Mucosa of descending colon (tissue), 3 donors: ENCODE results near the gene BPIFA1. TPM values are rescaled to one million over a fixed set of nuclear protein-coding genes. Genes with fewer than 3 reads are reported as not detected.

Experiments
- ATAC-seq: fragments of 200-7000 bp; cut with Tn5 transposase; one replicate; pipeline ENCODE4 v1.9.1; 2020; ENCODE audit warnings: mild to moderate bottlenecking, moderate library complexity
- DNase-seq, 3 donors: peaks; one replicate each; pipeline ENCODE4 v3.0.0-alpha.2; 2020
- H3K36me3 ChIP-seq: fragments of 200-600 bp; one replicate; pipeline ENCODE4 v1.8.0; 2021; ENCODE audit warnings: low read depth, mild to moderate bottlenecking
- H3K4me1 ChIP-seq: fragments of 200-600 bp; one replicate; pipeline ENCODE4 v1.8.0; 2021; ENCODE audit warnings: low read depth, mild to moderate bottlenecking
- H3K4me3 ChIP-seq: fragments of 200-600 bp; one replicate; pipeline ENCODE4 v1.8.0; 2021; ENCODE audit warnings: mild to moderate bottlenecking
- H3K9me3 ChIP-seq: fragments of 200-600 bp; one replicate; pipeline ENCODE4 v1.8.0; 2021; ENCODE audit warnings: mild to moderate bottlenecking
- intact Hi-C, 2 donors: fragments of 100-400 bp; cut with DNase I in 1 of 2; cut with micrococcal nuclease in 1 of 2; formaldehyde crosslinking; loops; one replicate each; pipeline versions ENCODE4 v1.11.0 to v1.11.1; 2022; cut with DNase I, micrococcal nuclease
- total RNA-seq, 3 donors: library from RNA; stranded (reverse); fragmentation: NEBNext Ultra II Directional in 2 of 3; extraction: Animal tissue kit (Norgen Biotek cat#: 25700) in 2 of 3; gene quantifications; one replicate each; pipeline versions ENCODE4 v1.2.1 to v1.2.4, GENCODE V29; 2021 to 2023
- TF ChIP-seq, protein P1 (sequence below): fragments of 200-600 bp; IDR thresholded peaks from one replicate; pipeline ENCODE4 v1.8.0; 2022; ENCODE audit warnings: antibody characterized with exemption, mild to moderate bottlenecking
- donor health status: DM: no; HTN: no; CAD: no; lungs with moderate emphysema.
- donor health status: DM: no; HTN: no; CAD: no.
- donor health status: DM: no; HTN: yes; CAD: no.

The BPIFA1 gene
- total RNA-seq, 3 donors from 2014 or later, result not detected

DNA sequence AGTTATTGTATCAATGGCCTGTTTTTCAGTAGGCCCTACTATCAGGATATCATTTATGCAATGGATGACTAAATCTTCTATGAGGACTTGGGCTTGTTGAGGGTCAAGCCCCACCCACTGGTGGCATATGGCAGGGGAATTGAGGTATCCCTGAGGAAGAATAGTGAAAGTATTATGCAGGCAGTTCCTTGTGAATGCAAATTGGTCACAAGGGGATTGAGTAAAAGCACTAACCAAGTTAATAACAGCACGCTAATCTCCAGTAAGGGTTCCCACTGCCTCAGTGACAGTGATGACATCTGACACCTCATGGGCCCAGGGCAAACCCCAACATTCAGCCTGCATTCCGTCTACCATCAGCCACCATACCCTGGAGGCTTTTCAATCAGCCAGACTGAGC, 14.9 kb downstream of the BPIFA1 start:
- no peaks in the 10 kb centered on the region for H3K36me3 ChIP-seq
- DNase-seq (no peak), ATAC-seq (no peak)
- TF ChIP-seq, protein P1, sequence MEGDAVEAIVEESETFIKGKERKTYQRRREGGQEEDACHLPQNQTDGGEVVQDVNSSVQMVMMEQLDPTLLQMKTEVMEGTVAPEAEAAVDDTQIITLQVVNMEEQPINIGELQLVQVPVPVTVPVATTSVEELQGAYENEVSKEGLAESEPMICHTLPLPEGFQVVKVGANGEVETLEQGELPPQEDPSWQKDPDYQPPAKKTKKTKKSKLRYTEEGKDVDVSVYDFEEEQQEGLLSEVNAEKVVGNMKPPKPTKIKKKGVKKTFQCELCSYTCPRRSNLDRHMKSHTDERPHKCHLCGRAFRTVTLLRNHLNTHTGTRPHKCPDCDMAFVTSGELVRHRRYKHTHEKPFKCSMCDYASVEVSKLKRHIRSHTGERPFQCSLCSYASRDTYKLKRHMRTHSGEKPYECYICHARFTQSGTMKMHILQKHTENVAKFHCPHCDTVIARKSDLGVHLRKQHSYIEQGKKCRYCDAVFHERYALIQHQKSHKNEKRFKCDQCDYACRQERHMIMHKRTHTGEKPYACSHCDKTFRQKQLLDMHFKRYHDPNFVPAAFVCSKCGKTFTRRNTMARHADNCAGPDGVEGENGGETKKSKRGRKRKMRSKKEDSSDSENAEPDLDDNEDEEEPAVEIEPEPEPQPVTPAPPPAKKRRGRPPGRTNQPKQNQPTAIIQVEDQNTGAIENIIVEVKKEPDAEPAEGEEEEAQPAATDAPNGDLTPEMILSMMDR, result no peak
- H3K4me3 ChIP-seq, result no peak overlapping the region
- intact Hi-C loops, result no loop called here
- H3K4me1 ChIP-seq, result no peaks in the 10 kb centered on the region
- H3K9me3 ChIP-seq, result no peaks in the 10 kb centered on the region

DNA sequence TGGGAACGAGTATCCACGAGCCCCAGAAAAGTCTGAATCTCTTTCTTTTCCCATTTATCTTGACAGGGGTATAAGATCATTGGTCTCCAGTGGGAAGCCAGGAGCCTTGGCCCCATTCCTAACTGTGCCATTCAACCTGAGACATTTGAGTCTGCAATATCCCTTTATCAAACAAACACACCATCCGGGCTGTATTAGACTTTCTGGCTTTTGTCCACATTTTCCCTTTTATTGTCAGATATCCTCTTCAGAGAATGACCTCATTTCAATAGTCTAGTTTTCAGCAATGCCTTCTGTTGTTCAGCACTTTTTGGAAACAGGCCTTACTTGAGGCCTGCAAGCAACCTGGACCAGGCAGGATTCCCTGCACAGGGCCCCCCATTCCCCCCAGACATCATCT, 15.7 kb downstream of the BPIFA1 start:
- DNase-seq, result no peak
- no peak for ATAC-seq
- TF ChIP-seq, protein P1, result no peak
- no peak overlapping the region for H3K4me3 ChIP-seq
- H3K4me1 ChIP-seq, result no peaks in the 10 kb centered on the region
- no peaks in the 10 kb centered on the region for H3K36me3 ChIP-seq
- intact Hi-C loops, result no loop called here
- H3K9me3 ChIP-seq, result no peaks in the 10 kb centered on the region

DNA sequence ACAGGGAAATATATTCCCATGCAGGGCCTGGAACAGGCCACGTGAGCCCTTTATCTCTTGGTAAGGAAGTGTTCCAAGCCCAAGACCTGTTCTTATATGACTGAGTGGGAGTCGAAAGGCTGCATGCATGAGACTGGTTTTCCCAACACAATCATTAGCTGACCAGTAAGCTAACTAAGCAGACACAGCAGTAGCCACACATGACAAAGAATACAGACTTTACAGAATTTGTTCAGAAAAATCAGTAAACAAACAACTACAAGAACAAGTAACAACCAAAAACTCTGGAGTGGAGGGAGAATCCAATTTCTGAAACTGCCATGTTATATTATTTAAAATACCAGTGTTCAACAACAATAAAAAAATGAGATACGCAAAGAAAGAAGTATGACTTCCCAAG, 16.7 kb downstream of the BPIFA1 start:
- H3K4me3 ChIP-seq, result no peak overlapping the region
- no peak for ATAC-seq
- no peak for DNase-seq
- H3K9me3 ChIP-seq, result no peaks in the 10 kb centered on the region
- TF ChIP-seq, protein P1, result no peak
- intact Hi-C loops, result no loop called here
- H3K36me3 ChIP-seq, result no peaks in the 10 kb centered on the region
- H3K4me1 ChIP-seq, result no peaks in the 10 kb centered on the region

DNA sequence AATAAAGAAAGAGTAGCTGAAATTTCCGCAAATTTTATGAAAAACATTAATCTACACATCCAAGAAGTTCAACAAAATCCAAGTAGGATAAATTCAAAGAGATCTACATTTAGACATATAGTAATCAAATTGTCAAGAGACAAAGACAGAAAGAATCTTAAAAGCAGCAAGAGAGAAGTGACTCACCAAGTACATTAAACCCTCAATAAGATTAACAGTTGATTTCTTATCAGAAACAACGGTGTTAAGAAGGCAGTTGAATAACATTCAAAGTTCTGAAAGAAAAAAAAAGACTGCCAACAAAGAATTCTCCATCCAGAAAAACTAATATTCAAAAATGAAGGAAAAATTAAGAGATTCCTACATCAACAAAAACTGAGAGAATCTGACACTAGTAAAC, 19.2 kb downstream of the BPIFA1 start:
- ATAC-seq, result no peak
- no peak for DNase-seq
- TF ChIP-seq, protein P1, result no peak
- Histone ChIP-seq H3K4me3 (no peak overlapping the region), H3K9me3 (no peaks in the 10 kb centered on the region), H3K36me3 (no peaks in the 10 kb centered on the region), H3K4me1 (no peaks in the 10 kb centered on the region)
- intact Hi-C loops, result no loop called here

DNA sequence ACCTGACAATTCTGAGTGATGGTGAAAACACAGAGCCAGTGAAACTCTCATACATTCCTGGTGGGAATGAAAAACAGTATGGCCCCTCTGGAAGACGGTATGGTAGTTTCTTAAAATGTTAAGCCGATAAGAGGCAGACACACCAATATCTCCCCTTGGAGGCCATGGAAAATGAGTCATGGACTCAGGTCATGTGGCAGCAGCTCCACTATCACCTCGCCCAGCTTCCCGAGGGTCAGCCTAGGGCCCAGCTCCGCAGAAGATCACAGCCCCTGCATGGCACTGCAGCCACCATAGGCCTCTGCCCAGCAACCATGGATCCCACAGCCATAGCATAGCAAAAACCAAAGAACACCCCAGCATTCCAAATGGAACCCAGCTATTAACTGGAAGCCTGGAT, 21.4 kb downstream of the BPIFA1 start:
- TF ChIP-seq, protein P1, result no peak

DNA sequence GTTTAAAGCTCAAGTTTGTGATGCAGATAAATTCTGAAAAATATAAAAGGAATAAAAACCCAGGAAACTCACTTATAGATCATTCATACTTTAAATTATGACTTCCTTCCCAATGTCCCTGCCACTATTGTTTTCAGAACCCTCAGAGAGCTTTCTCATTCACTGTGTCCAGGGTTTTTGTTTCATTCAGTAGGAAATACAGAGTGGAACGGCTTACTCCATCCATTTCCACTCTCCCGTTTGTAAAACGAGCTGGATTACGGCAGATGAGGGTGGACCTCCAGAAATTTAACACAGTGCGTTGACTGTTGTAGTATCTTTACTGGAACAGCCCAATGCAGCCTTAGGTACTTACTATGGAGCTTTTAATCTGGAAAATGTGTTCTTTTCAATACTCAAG, 23.6 kb downstream of the BPIFA1 start:
- no peaks in the 10 kb centered on the region for H3K4me1 ChIP-seq
- no peaks in the 10 kb centered on the region for H3K9me3 ChIP-seq
- no peak overlapping the region for H3K4me3 ChIP-seq
- no peak for DNase-seq
- no peaks in the 10 kb centered on the region for H3K36me3 ChIP-seq
- no peak for ATAC-seq
- intact Hi-C loops, result no loop called here
- TF ChIP-seq, protein P1, result no peak

More for the DNA sequence above, 21.4 kb downstream of the BPIFA1 start:
- H3K9me3 ChIP-seq, result no peaks in the 10 kb centered on the region
- H3K4me1 ChIP-seq, result no peaks in the 10 kb centered on the region
- no peak for DNase-seq
- intact Hi-C loops, result no loop called here
- no peaks in the 10 kb centered on the region for H3K36me3 ChIP-seq
- H3K4me3 ChIP-seq, result no peak overlapping the region
- ATAC-seq, result no peak
